Gastroesophageal sphincter (tissue), 3 donors: ENCODE results near the gene SMURF2.

ENCODE experiments used
- CTCF ChIP-seq, 4 experiments: fragments of 200-600 bp in 2 of 4; fragments of 450-650 bp in 2 of 4; sonication (generic) in 1 of 4; IDR thresholded peaks; one replicate each; pipeline ENCODE4 v1.5.1; 2017 to 2019; ENCODE audit warnings: antibody characterized with exemption in 4 of 4, mild to moderate bottlenecking in 2 of 4, moderate library complexity in 2 of 4
- POLR2A ChIP-seq, 2 donors: fragments of 450-650 bp; IDR thresholded peaks; one replicate each; pipeline ENCODE4 v1.6.1; 2017; ENCODE audit warnings: antibody characterized with exemption in 2 of 2, mild to moderate bottlenecking in 2 of 2, moderate library complexity in 1 of 2
- POLR2AphosphoS5 ChIP-seq: sonication (generic); formaldehyde crosslinking; IDR thresholded peaks from one replicate; pipeline ENCODE4 v1.6.1; 2017; ENCODE audit warnings: antibody characterized with exemption

GRCh38 chr17:64632194-64632593 is 29.9 kb downstream of the SMURF2 start:
- TF ChIP-seq CTCF (IDR thresholded peaks at IDR 0.05) (no peak), POLR2A (IDR thresholded peaks at IDR 0.05) (no peak), POLR2AphosphoS5 (no peak)
